IMR-90 (cell line): ENCODE data around the gene LANCL1. TPM values are rescaled to one million over a fixed set of nuclear protein-coding genes. Genes with fewer than 3 reads are reported as not detected.

ENCODE experiments used
- ATAC-seq: fragments of 200-7000 bp; cut with Tn5 transposase; 2 replicates; pipeline ENCODE4 v1.9.1; 2020; ENCODE audit warnings: low read depth, mild to moderate bottlenecking, moderate library complexity
- BruUV-seq: library from RNA; stranded (reverse); fragments of 400-500 nt; replicated peaks from 2 replicates; lab custom pipeline; 2021; lab: Mats Ljungman, UMichigan
- CTCF ChIA-PET: fragments of 300-600 bp; formaldehyde crosslinking; extraction: SDS; loops from one replicate; lab custom pipeline; 2021; ENCODE audit warnings: antibody characterized with exemption; lab: Yijun Ruan, JAX
- POLR2A ChIA-PET: fragments of 300-600 bp; sonication (Branson Sonifier 250); formaldehyde crosslinking; loops from one replicate; lab custom pipeline; 2022; ENCODE audit warnings: antibody characterized with exemption; ENCODE audit not compliant: unreplicated experiment; lab: Charles Lee
- DNase-seq: peaks from one replicate; pipeline ENCODE4 v3.0.0; 2013
- H2AFZ ChIP-seq: replicated peaks from 2 replicates; pipeline ENCODE3; 2013; ENCODE audit warnings: low read length, mild to moderate bottlenecking; ENCODE audit not compliant: poor library complexity
- H2AK5ac ChIP-seq: 2 replicates; pipeline ENCODE4 v1.6.1; 2013; ENCODE audit warnings: low read depth, low read length, inconsistent platforms
- H2AK9ac ChIP-seq: replicated peaks from 2 replicates; pipeline ENCODE3; 2013; ENCODE audit warnings: mild to moderate bottlenecking, low read depth, low read length, moderate library complexity; ENCODE audit not compliant: poor library complexity
- H2BK120ac ChIP-seq: 2 replicates; pipeline ENCODE4 v1.6.1; 2013; ENCODE audit warnings: low read depth, low read length, inconsistent platforms
- H2BK15ac ChIP-seq: 3 replicates; pipeline ENCODE4 v1.6.1; 2013; ENCODE audit warnings: low read depth, low read length, inconsistent platforms
- H2BK20ac ChIP-seq: 2 replicates; pipeline ENCODE4 v1.6.1; 2013; ENCODE audit warnings: low read depth, mild to moderate bottlenecking, inconsistent platforms, low read length, moderate library complexity
- H2BK5ac ChIP-seq: 2 replicates; pipeline ENCODE4 v1.6.1; 2013; ENCODE audit warnings: mild to moderate bottlenecking, low read depth, low read length, inconsistent platforms; ENCODE audit not compliant: poor library complexity, severe bottlenecking
- H3K14ac ChIP-seq: replicated peaks from 2 replicates; pipeline ENCODE4 v1.6.1; 2013; ENCODE audit warnings: low read depth, low read length, inconsistent platforms
- H3K18ac ChIP-seq: 2 replicates; pipeline ENCODE4 v1.6.1; 2013; ENCODE audit warnings: low read depth, low read length, control low read depth
- H3K23ac ChIP-seq: 2 replicates; pipeline ENCODE4 v1.6.1; 2013; ENCODE audit warnings: low read depth, low read length, inconsistent platforms
- H3K27ac ChIP-seq: 2 replicates; pipeline ENCODE4 v1.5.1; 2013; ENCODE audit warnings: mild to moderate bottlenecking, control low read depth, low read length; ENCODE audit not compliant: insufficient read depth
- H3K27me3 ChIP-seq: 2 replicates; pipeline ENCODE4 v1.6.1; 2013; ENCODE audit warnings: low read length; ENCODE audit not compliant: control insufficient read depth, insufficient read depth
- H3K36me3 ChIP-seq: 2 replicates; pipeline ENCODE4 v1.6.1; 2013; ENCODE audit warnings: low read length, mixed read lengths; ENCODE audit not compliant: control insufficient read depth, insufficient read depth
- H3K4ac ChIP-seq: 2 replicates; pipeline ENCODE4 v1.6.1; 2013; ENCODE audit warnings: low read depth, low read length, inconsistent platforms
- H3K4me1 ChIP-seq: 2 replicates; pipeline ENCODE4 v1.6.1; 2013; ENCODE audit warnings: low read length, mixed read lengths; ENCODE audit not compliant: control insufficient read depth, insufficient read depth
- H3K4me2 ChIP-seq: 2 replicates; pipeline ENCODE4 v1.6.1; 2013; ENCODE audit warnings: low read depth, mild to moderate bottlenecking, control low read depth, low read length, moderate library complexity
- H3K4me3 ChIP-seq: 2 replicates; pipeline ENCODE4 v1.5.1; 2013; ENCODE audit warnings: low read depth, mild to moderate bottlenecking, control low read depth, low read length, moderate library complexity; ENCODE audit not compliant: insufficient read depth
- H3K56ac ChIP-seq: 2 replicates; pipeline ENCODE4 v1.6.1; 2013; ENCODE audit warnings: low read length, inconsistent platforms; ENCODE audit not compliant: insufficient read depth; ENCODE audit errors: extremely low read depth
- H3K79me1 ChIP-seq, 2 experiments: 2 replicates each; pipeline ENCODE4 v1.6.1; 2013; ENCODE audit warnings: low read length in 2 of 2, inconsistent platforms in 1 of 2, low read depth in 1 of 2
- H3K9ac ChIP-seq: 2 replicates; pipeline ENCODE4 v1.6.1; 2013; ENCODE audit warnings: low read depth, low read length, control low read depth
- H3K9me1 ChIP-seq: 2 replicates; pipeline ENCODE4 v1.6.1; 2013; ENCODE audit warnings: low read length, inconsistent platforms; ENCODE audit not compliant: insufficient read depth
- H3K9me3 ChIP-seq: 2 replicates; pipeline ENCODE4 v1.6.1; 2013; ENCODE audit warnings: low read length; ENCODE audit not compliant: control insufficient read depth, insufficient read depth
- H4K20me1 ChIP-seq: 2 replicates; pipeline ENCODE4 v1.6.1; 2013; ENCODE audit warnings: low read length, inconsistent platforms; ENCODE audit not compliant: insufficient read depth
- H4K5ac ChIP-seq: 2 replicates; pipeline ENCODE4 v1.6.1; 2013; ENCODE audit warnings: mild to moderate bottlenecking, low read depth, low read length, control low read depth
- H4K8ac ChIP-seq, 2 experiments: 2 replicates each; pipeline ENCODE4 v1.6.1; 2013; ENCODE audit warnings: low read depth in 2 of 2, low read length in 2 of 2, control low read depth in 1 of 2, inconsistent platforms in 1 of 2
- H4K91ac ChIP-seq: 2 replicates; pipeline ENCODE4 v1.6.1; 2013; ENCODE audit warnings: low read depth, low read length, inconsistent platforms; ENCODE audit not compliant: insufficient read depth
- BHLHE40 ChIP-seq: fragments of 150-350 bp; IDR thresholded peaks from 2 replicates; pipeline ENCODE4 v1.6.1; 2016; ENCODE audit warnings: mild to moderate bottlenecking, low read depth, low read length
- CEBPB ChIP-seq: IDR thresholded peaks from 2 replicates; pipeline ENCODE4 v1.6.1; 2012; ENCODE audit warnings: low read depth, low read length, improper control_type of control experiment
- CHD1 ChIP-seq: IDR thresholded peaks from 2 replicates; pipeline ENCODE4 v1.6.1; 2012; ENCODE audit warnings: low read depth, low read length, improper control_type of control experiment
- CTCF ChIP-seq: conservative IDR thresholded peaks from 2 replicates; pipeline ENCODE4 v1.5.1; 2012; ENCODE audit warnings: mild to moderate bottlenecking, low read depth, low read length, improper control_type of control experiment
- FOS ChIP-seq: fragments of 150-350 bp; IDR thresholded peaks from 2 replicates; pipeline ENCODE4 v1.6.1; 2016; ENCODE audit warnings: low read depth, low read length
- MAFK ChIP-seq: IDR thresholded peaks from 2 replicates; pipeline ENCODE4 v1.6.1; 2012; ENCODE audit warnings: low read depth, low read length, improper control_type of control experiment
- MAZ ChIP-seq: IDR thresholded peaks from 2 replicates; pipeline ENCODE4 v1.6.1; 2012; ENCODE audit warnings: low read depth, mild to moderate bottlenecking, low read length, improper control_type of control experiment, moderate library complexity, borderline replicate concordance
- MXI1 ChIP-seq: IDR thresholded peaks from 2 replicates; pipeline ENCODE4 v1.6.1; 2012; ENCODE audit warnings: low read depth, mild to moderate bottlenecking, low read length, moderate library complexity, borderline replicate concordance
- NFE2L2 ChIP-seq: fragments of 150-350 bp; IDR thresholded peaks from 2 replicates; pipeline ENCODE4 v1.6.1; 2016; ENCODE audit warnings: low read depth, mild to moderate bottlenecking, low read length
- POLR2A ChIP-seq: IDR thresholded peaks from 2 replicates; pipeline ENCODE4 v1.6.1; 2012; ENCODE audit warnings: mild to moderate bottlenecking, low read depth, low read length
- RAD21 ChIP-seq: IDR thresholded peaks from 2 replicates; pipeline ENCODE4 v1.6.1; 2012; ENCODE audit warnings: low read length, improper control_type of control experiment
- RCOR1 ChIP-seq: IDR thresholded peaks from 2 replicates; pipeline ENCODE4 v1.6.1; 2012; ENCODE audit warnings: mild to moderate bottlenecking, low read length, improper control_type of control experiment; ENCODE audit not compliant: insufficient replicate concordance
- RFX5 ChIP-seq: IDR thresholded peaks from 2 replicates; pipeline ENCODE4 v1.8.0; 2012; ENCODE audit warnings: low read depth, mild to moderate bottlenecking, low read length, moderate library complexity
- SMC3 ChIP-seq: fragments of 150-350 bp; IDR thresholded peaks from 2 replicates; pipeline ENCODE4 v1.6.1; 2016; ENCODE audit warnings: low read depth, mild to moderate bottlenecking, antibody characterized with exemption, low read length, moderate library complexity
- WGBS, 2 experiments: methylation state at CpG; one replicate each; pipeline versions ENCODE4 v1.1.5 to v1.1.7; 2013; ENCODE audit warnings: missing lambda C conversion rate in 2 of 2; ENCODE audit not compliant: insufficient read length in 1 of 2; ENCODE audit errors: extremely low coverage in 2 of 2; 5-methylcytosine and 5-hydroxymethylcytosine counted together
- dilution Hi-C: fragments of 300-500 bp; cut with HindIII; formaldehyde crosslinking; loops from one replicate; pipeline ENCODE4 v1.14.3; 2018; ENCODE audit warnings: low sequenced_read_pairs; ENCODE audit not compliant: unreplicated experiment
- in situ Hi-C: fragments of 300-500 bp; cut with MboI; formaldehyde crosslinking; loops from 3 replicates; pipeline ENCODE4 v1.14.3; 2019; ENCODE audit warnings: low sequenced_read_pairs, inconsistent platforms, mixed read lengths
- intact Hi-C: fragments of 100-400 bp; cut with micrococcal nuclease; formaldehyde crosslinking; loops from 2 replicates; pipeline ENCODE4 v1.10.0; 2022
- polyA plus RNA-seq, 3 experiments: library from polyadenylated mRNA; depleted of rRNA; stranded (reverse); fragments of >200 nt; gene quantifications; 2 replicates each; pipeline ENCODE4 v1.2.3, GENCODE V29; 2012; ENCODE audit warnings: low replicate concordance in 1 of 3
- total RNA-seq: library from RNA; depleted of rRNA; stranded (reverse); fragments of >200 nt; gene quantifications from 2 replicates; pipeline ENCODE4 v1.2.3, GENCODE V29; 2012
- TF ChIP-seq, protein P1 (sequence below): fragments of 150-350 bp; IDR thresholded peaks from 2 replicates; pipeline ENCODE4 v1.6.1; 2016; ENCODE audit warnings: low read depth, mild to moderate bottlenecking, low read length, moderate library complexity, borderline replicate concordance
- TF ChIP-seq, protein P2 (sequence below): fragments of 150-350 bp; IDR thresholded peaks from 2 replicates; pipeline ENCODE4 v1.6.1; 2017; ENCODE audit warnings: mild to moderate bottlenecking, antibody characterized with exemption, low read length, low read depth

The LANCL1 gene
- total and polyA plus RNA-seq, 2 of the 4 experiments (the other 2 are of a cell fraction): 29.7 to 53.8 TPM

- H3K18ac ChIP-seq: no peak overlapping the region
- ChIA-PET CTCF (no interaction called here), POLR2A (no interaction called here)
- DNase-seq (no peak), ATAC-seq (no peak)
- H3K79me1 ChIP-seq: no peaks in the 10 kb centered on the region
- H3K4me2 ChIP-seq: no peak overlapping the region
- H3K36me3 ChIP-seq: no peaks in the 10 kb centered on the region
- in situ Hi-C loops (no loop called here), dilution Hi-C loops (no loop called here), intact Hi-C loops (no loop called here)
- no peaks in the 10 kb centered on the region for H3K4me1 ChIP-seq
- no peak overlapping the region for H3K4me3 ChIP-seq
- no peak for TF ChIP-seq FOS
- TF ChIP-seq, protein P1, sequence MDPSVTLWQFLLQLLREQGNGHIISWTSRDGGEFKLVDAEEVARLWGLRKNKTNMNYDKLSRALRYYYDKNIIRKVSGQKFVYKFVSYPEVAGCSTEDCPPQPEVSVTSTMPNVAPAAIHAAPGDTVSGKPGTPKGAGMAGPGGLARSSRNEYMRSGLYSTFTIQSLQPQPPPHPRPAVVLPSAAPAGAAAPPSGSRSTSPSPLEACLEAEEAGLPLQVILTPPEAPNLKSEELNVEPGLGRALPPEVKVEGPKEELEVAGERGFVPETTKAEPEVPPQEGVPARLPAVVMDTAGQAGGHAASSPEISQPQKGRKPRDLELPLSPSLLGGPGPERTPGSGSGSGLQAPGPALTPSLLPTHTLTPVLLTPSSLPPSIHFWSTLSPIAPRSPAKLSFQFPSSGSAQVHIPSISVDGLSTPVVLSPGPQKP: no peak
- TF ChIP-seq NFE2L2: no peak
- no peak for TF ChIP-seq CHD1
- TF ChIP-seq BHLHE40: no peak
- TF ChIP-seq, protein P2, sequence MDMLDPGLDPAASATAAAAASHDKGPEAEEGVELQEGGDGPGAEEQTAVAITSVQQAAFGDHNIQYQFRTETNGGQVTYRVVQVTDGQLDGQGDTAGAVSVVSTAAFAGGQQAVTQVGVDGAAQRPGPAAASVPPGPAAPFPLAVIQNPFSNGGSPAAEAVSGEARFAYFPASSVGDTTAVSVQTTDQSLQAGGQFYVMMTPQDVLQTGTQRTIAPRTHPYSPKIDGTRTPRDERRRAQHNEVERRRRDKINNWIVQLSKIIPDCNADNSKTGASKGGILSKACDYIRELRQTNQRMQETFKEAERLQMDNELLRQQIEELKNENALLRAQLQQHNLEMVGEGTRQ: no peak
- no peak for TF ChIP-seq RFX5
- no peak for TF ChIP-seq MAZ
- TF ChIP-seq RAD21: no peak
- no peak for TF ChIP-seq CEBPB
- TF ChIP-seq SMC3: no peak
- no peak for TF ChIP-seq MXI1
- TF ChIP-seq POLR2A: no peak
- TF ChIP-seq RCOR1: no peak
- TF ChIP-seq CTCF: no peak
- TF ChIP-seq MAFK: no peak
- H3K23ac ChIP-seq: no peak overlapping the region
- no peak overlapping the region for H2BK120ac ChIP-seq
- no peak overlapping the region for H3K14ac ChIP-seq
- H3K56ac ChIP-seq: no peak overlapping the region
- H2BK5ac ChIP-seq: no peak overlapping the region
- no peak overlapping the region for H2AK5ac ChIP-seq
- H4K5ac ChIP-seq: no peak overlapping the region
- H4K8ac ChIP-seq: no peak overlapping the region
- H3K27me3 ChIP-seq: no peaks in the 10 kb centered on the region
- H4K20me1 ChIP-seq: no peaks in the 10 kb centered on the region
- H3K4ac ChIP-seq: no peak overlapping the region
- H2AK9ac ChIP-seq: no peak overlapping the region
- no peak overlapping the region for H3K27ac ChIP-seq
- 83% methylated on average over 1 of the region's 3 CpGs; no CpG with 5 or more reads in 1 of the 2 experiments for WGBS, 2 experiments
- no TSS peak for BruUV-seq
- no peaks in the 10 kb centered on the region for H3K9me1 ChIP-seq
- no peak overlapping the region for H4K91ac ChIP-seq
- no peak overlapping the region for H3K9ac ChIP-seq
- H2AFZ ChIP-seq: no peak overlapping the region
- H3K9me3 ChIP-seq: no peaks in the 10 kb centered on the region
- no peak overlapping the region for H2BK20ac ChIP-seq
- no peak overlapping the region for H2BK15ac ChIP-seq
These were observed 17.0 kb upstream of the LANCL1 start for GRCh38 chr2:210493528-210493927.
